Smooth muscle cell (in vitro differentiated cells): ENCODE data around the gene ZNF79. TPM values are rescaled to one million over a fixed set of nuclear protein-coding genes. Genes with fewer than 3 reads are reported as not detected.

Experiments
- DNase-seq: peaks from one replicate; lab custom pipeline; 2025; ENCODE audit not compliant: unreplicated experiment; lab: John Stamatoyannopoulos, UW
- H2AFZ ChIP-seq: fragments of 200-600 bp; sonication (generic); 2 replicates; pipeline ENCODE4 v1.6.0; 2016; ENCODE audit warnings: antibody characterized with exemption, low read depth, mild to moderate bottlenecking
- H3F3A ChIP-seq: fragments of 200-600 bp; sonication (generic); 2 replicates; pipeline ENCODE4 v1.6.0; 2017; ENCODE audit warnings: antibody characterized with exemption, low read depth
- H3K27ac ChIP-seq: fragments of 200-600 bp; sonication (generic); 2 replicates; pipeline ENCODE4 v1.5.1; 2016; ENCODE audit warnings: low read depth, mild to moderate bottlenecking
- H3K27me3 ChIP-seq: fragments of 200-600 bp; sonication (generic); 2 replicates; pipeline ENCODE4 v1.6.1; 2016; ENCODE audit warnings: low read depth, mild to moderate bottlenecking
- H3K36me3 ChIP-seq: fragments of 200-600 bp; sonication (generic); 2 replicates; pipeline ENCODE4 v1.5.1; 2016; ENCODE audit warnings: low read depth
- H3K4me1 ChIP-seq: fragments of 200-600 bp; sonication (generic); 2 replicates; pipeline ENCODE4 v1.5.1; 2016; ENCODE audit warnings: low read depth
- H3K4me2 ChIP-seq: fragments of 200-600 bp; sonication (generic); 2 replicates; pipeline ENCODE4 v1.6.0; 2016; ENCODE audit warnings: mild to moderate bottlenecking
- H3K4me3 ChIP-seq: fragments of 200-600 bp; sonication (generic); 2 replicates; pipeline ENCODE4 v1.5.1; 2016; ENCODE audit warnings: mild to moderate bottlenecking
- H3K79me2 ChIP-seq: fragments of 200-600 bp; sonication (generic); 2 replicates; pipeline ENCODE4 v1.6.0; 2016; ENCODE audit warnings: low read depth, mild to moderate bottlenecking
- H3K9ac ChIP-seq: fragments of 200-600 bp; sonication (generic); 2 replicates; pipeline ENCODE4 v1.6.0; 2016; ENCODE audit warnings: low read depth
- H3K9me3 ChIP-seq: fragments of 200-600 bp; sonication (generic); replicated peaks from 2 replicates; pipeline ENCODE4 v1.5.1; 2016; ENCODE audit warnings: low read depth
- H4K20me1 ChIP-seq: fragments of 200-600 bp; sonication (generic); 2 replicates; pipeline ENCODE4 v1.6.0; 2016; ENCODE audit warnings: low read depth
- CTCF ChIP-seq: fragments of 200-600 bp; sonication (generic); IDR thresholded peaks from 2 replicates; pipeline ENCODE4 v1.5.1; 2017; ENCODE audit warnings: borderline replicate concordance, mild to moderate bottlenecking, antibody characterized with exemption; ENCODE audit not compliant: insufficient read depth, poor library complexity, severe bottlenecking
- WGBS: methylation state at CpG from one replicate; pipeline ENCODE4 v1.1.7; 2016; ENCODE audit warnings: low lambda C conversion rate; 5-methylcytosine and 5-hydroxymethylcytosine counted together
- polyA plus RNA-seq: library from polyadenylated mRNA; unstranded; fragments of >200 nt; fragmentation: Nextera tagmentation; extraction: Ambion mirVana; gene quantifications from 2 replicates; pipeline ENCODE4 v1.2.1, GENCODE V29; 2016
- total RNA-seq: library from RNA; depleted of rRNA; stranded (reverse); fragments of >200 nt; gene quantifications from 2 replicates; pipeline ENCODE4 v1.2.3, GENCODE V29; 2014

ZNF79 gene
- total and polyA plus RNA-seq, 2 experiments from 2014 or later: 4.3 to 6.6 TPM

DNA sequence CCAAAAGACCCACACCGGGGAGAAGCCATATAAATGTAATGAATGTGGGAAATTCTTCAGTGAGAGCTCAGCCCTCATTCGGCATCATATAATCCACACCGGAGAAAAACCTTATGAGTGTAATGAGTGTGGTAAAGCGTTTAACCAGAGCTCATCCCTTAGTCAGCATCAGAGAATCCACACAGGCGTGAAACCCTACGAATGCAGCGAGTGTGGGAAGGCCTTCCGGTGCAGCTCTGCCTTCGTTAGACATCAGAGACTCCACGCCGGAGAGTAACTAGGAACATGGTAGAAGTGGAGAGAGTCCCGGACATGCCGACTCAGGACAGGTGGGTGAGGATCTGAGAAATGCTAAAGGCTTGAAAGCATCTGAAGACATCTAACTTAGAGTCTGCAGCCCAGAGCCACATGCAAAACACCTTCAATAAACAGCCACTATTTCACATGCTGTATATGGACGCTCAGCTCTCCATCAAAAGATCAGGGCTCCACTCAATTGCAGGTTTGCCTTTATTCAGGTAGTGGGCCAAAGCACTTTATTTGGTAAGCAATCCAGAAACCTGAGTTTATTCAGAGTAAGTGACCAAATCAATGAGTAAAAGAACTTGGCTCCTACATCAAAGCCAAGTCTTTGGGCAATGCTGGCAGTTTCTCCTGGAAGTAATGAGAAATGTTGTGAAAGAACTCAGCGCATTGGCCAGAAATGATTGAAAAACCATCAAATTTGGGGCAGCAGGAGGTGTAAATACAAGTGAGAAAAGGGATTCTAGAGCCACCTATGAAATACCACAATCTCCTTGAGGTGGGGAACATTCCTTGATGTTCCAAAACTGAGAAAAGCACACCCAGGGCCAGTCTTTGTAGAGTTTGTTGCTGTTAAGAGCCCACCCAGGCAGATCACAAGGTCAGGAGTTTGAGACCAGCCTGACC is 21.0 kb downstream of the ZNF79 start:
- no peaks in the 10 kb centered on the region for H3K9me3 ChIP-seq
- H3K27me3 ChIP-seq: no peaks in the 10 kb centered on the region
- peak overlapping the region; percentile 89 for H3K27ac ChIP-seq
- 83% methylated on average over 15 of the region's 15 CpGs for WGBS
- H2AFZ ChIP-seq: no peak overlapping the region
- peaks cover 4% of the 10 kb centered on the region for H3K36me3 ChIP-seq
- H4K20me1 ChIP-seq: peaks cover 56% of the 10 kb centered on the region
- peaks cover 58% of the 10 kb centered on the region for H3F3A ChIP-seq
- no peak overlapping the region for H3K4me3 ChIP-seq
- peaks cover 22% of the 10 kb centered on the region for H3K79me2 ChIP-seq
- H3K4me1 ChIP-seq: peaks cover 15% of the 10 kb centered on the region
- H3K9ac ChIP-seq: no peak overlapping the region
- no peak for TF ChIP-seq CTCF
- no peak for DNase-seq
- no peak overlapping the region for H3K4me2 ChIP-seq

- Histone ChIP-seq H3K9ac (no peak overlapping the region), H3K36me3 (peaks cover 4% of the 10 kb centered on the region), H3K4me3 (no peak overlapping the region), H3K79me2 (peaks cover 31% of the 10 kb centered on the region), H3K27ac (peak overlapping the region; percentile 89), H3K4me1 (peaks cover 17% of the 10 kb centered on the region), H3F3A (peaks cover 58% of the 10 kb centered on the region), H3K27me3 (no peaks in the 10 kb centered on the region), H2AFZ (no peak overlapping the region), H3K9me3 (no peaks in the 10 kb centered on the region), H3K4me2 (no peak overlapping the region), H4K20me1 (peaks cover 65% of the 10 kb centered on the region)
- TF ChIP-seq CTCF: no peak
- 94% methylated on average over 4 of the region's 4 CpGs for WGBS
- no peak for DNase-seq
These were observed 21.9 kb downstream of the ZNF79 start for GRCh38 chr9:127445851-127446712.

GRCh38 chr9:127446713-127447415 is 22.7 kb downstream of the ZNF79 start:
- peaks cover 33% of the 10 kb centered on the region for H3K79me2 ChIP-seq
- 90% methylated on average over 7 of the region's 7 CpGs for WGBS
- peaks cover 58% of the 10 kb centered on the region for H3F3A ChIP-seq
- peaks cover 17% of the 10 kb centered on the region for H3K4me1 ChIP-seq
- no peak overlapping the region for H2AFZ ChIP-seq
- TF ChIP-seq CTCF: no peak
- H3K27me3 ChIP-seq: no peaks in the 10 kb centered on the region
- H3K4me2 ChIP-seq: no peak overlapping the region
- H3K36me3 ChIP-seq: peaks cover 4% of the 10 kb centered on the region
- H3K9ac ChIP-seq: no peak overlapping the region
- H3K27ac ChIP-seq: peak overlapping the region; percentile 89
- H3K4me3 ChIP-seq: no peak overlapping the region
- H4K20me1 ChIP-seq: peaks cover 65% of the 10 kb centered on the region
- DNase-seq: no peak
- no peaks in the 10 kb centered on the region for H3K9me3 ChIP-seq
